Measurements from ENCODE around the gene PIP4K2B.

The PIP4K2B gene

DNA sequence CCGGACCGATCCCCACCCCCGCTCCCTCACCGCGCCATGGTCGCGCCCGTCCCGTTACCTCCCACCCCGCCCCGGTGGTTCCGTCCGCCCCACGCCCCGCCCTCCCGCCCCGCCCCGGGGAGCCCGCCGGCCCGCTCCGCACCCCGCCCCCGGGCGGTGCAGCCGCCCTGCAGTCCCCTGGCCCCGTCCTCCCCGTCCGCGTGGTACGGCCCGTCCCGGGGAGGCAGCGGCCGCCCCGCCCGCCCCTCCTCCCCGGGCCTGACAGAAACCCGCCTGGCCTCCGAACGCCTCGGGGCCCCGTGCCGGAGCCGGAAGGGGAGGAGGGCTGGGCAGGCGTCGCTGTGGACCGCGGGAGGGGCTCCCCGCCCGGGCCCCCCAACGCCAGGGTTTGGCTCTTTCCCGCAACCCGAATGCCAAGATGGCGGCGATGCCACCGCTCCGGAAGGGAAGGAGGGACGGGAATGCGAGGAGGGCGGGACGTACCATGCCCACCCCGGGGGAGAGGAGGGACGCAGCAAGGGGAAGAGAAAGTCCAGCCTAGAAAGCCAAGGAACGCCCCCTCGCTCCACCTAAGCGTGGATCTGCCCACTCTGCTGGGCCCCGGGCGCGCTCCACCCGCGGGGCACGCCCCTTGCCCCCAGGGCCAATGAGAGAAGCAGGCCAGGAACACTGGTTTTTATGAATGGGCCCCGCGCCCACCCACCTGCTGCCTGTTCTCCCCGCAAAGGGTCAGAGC lies at the start of gene PIP4K2B:
PIP4K2B (minus strand) TSS at position 56 of the 736 bp plus-strand sequence. CDS start 132 bp downstream, outside the sequence.
- Histone ChIP-seq H3K27me3 (replicated peaks; ENCODE audit: control insufficient read depth, insufficient read depth, low read length) (no peaks in the 10 kb centered on the region), H3K36me3 (ENCODE audit: control insufficient read depth, insufficient read depth, low read length, severe bottlenecking) (peaks cover 40% of the 10 kb centered on the region), H3K9ac (ENCODE audit: low read length) (peak within 1 kb of the TSS; percentile 94), H3K9me3 (ENCODE audit: control insufficient read depth, low read length) (no peaks in the 10 kb centered on the region), H3K4me3 (ENCODE audit: low read length) (peak within 1 kb of the TSS; percentile 82), H3K4me1 (ENCODE audit: control insufficient read depth, insufficient read depth, low read length) (peaks cover 32% of the 10 kb centered on the region)
- peak; percentile 98 for DNase-seq (ENCODE audit: low read depth)

DNA sequence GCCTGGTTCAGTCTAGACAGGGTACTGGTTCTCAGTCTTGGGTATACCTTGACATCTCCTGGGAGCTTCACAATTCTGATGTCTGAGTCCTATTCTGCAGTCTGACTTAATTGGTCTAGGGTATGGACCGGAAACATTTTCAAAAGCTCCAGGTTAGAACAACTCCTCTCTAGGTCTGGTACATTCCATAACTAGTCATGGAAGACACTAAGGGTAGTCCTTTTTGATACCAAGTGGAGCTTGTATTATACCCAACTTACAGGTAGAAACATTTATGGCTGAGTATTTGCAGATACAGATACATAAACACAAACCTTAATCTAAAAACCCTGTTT lies 49.2 kb upstream of the PIP4K2B start:
- no peak overlapping the region for H3K4me3 ChIP-seq (ENCODE audit: low read length)
- H3K27me3 ChIP-seq (replicated peaks; ENCODE audit: control insufficient read depth, insufficient read depth, low read length), result no peaks in the 10 kb centered on the region
- H3K4me1 ChIP-seq (ENCODE audit: control insufficient read depth, insufficient read depth, low read length), result peaks cover 26% of the 10 kb centered on the region
- H3K9me3 ChIP-seq (ENCODE audit: control insufficient read depth, low read length), result no peaks in the 10 kb centered on the region
- H3K9ac ChIP-seq (ENCODE audit: low read length), result no peak overlapping the region
- peaks cover 61% of the 10 kb centered on the region for H3K36me3 ChIP-seq (ENCODE audit: control insufficient read depth, insufficient read depth, low read length, severe bottlenecking)
- no peak for DNase-seq (ENCODE audit: low read depth)

DNA sequence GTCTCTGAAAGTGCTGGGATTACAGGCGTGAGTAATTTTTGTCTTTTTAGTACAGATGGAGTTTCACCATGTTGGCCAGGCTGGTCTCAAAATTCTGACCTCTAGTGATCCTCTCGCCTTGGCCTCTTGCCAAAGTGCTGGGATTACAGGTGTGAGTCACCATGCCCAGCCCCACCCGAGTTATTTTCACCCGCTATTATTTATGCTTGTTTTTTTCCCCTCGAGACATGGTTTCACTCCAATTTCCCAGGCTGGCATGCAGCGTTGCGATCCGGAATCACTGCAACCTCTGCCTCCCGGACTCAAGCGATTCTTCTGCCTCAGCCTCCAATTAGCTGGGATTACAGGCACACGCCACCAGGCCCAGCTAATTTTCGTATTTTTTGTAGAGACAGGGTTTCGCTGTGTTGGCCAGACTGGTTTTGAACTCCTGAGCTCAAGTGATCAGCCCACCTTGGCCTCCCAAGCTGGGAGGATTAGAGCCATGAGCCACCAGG lies 45.0 kb upstream of the PIP4K2B start:
- no peaks in the 10 kb centered on the region for H3K9me3 ChIP-seq (ENCODE audit: control insufficient read depth, low read length)
- peaks cover 3% of the 10 kb centered on the region for H3K4me1 ChIP-seq (ENCODE audit: control insufficient read depth, insufficient read depth, low read length)
- H3K9ac ChIP-seq (ENCODE audit: low read length), result no peak overlapping the region
- H3K27me3 ChIP-seq (replicated peaks; ENCODE audit: control insufficient read depth, insufficient read depth, low read length), result no peaks in the 10 kb centered on the region
- H3K36me3 ChIP-seq (ENCODE audit: control insufficient read depth, insufficient read depth, low read length, severe bottlenecking), result peaks cover 29% of the 10 kb centered on the region
- DNase-seq (ENCODE audit: low read depth), result no peak
- H3K4me3 ChIP-seq (ENCODE audit: low read length), result no peak overlapping the region

GRCh38 chr17:38825762-38826247 lies 26.4 kb upstream of the PIP4K2B start:
- H3K36me3 ChIP-seq (ENCODE audit: control insufficient read depth, insufficient read depth, low read length, severe bottlenecking), result peaks cover 6% of the 10 kb centered on the region
- peaks cover 19% of the 10 kb centered on the region for H3K4me1 ChIP-seq (ENCODE audit: control insufficient read depth, insufficient read depth, low read length)
- DNase-seq (ENCODE audit: low read depth), result no peak
- H3K27me3 ChIP-seq (replicated peaks; ENCODE audit: control insufficient read depth, insufficient read depth, low read length), result no peaks in the 10 kb centered on the region
- H3K9me3 ChIP-seq (ENCODE audit: control insufficient read depth, low read length), result no peaks in the 10 kb centered on the region
- peak overlapping the region; percentile 100 for H3K4me3 ChIP-seq (ENCODE audit: low read length)
- H3K9ac ChIP-seq (ENCODE audit: low read length), result peak overlapping the region; percentile 92

DNA sequence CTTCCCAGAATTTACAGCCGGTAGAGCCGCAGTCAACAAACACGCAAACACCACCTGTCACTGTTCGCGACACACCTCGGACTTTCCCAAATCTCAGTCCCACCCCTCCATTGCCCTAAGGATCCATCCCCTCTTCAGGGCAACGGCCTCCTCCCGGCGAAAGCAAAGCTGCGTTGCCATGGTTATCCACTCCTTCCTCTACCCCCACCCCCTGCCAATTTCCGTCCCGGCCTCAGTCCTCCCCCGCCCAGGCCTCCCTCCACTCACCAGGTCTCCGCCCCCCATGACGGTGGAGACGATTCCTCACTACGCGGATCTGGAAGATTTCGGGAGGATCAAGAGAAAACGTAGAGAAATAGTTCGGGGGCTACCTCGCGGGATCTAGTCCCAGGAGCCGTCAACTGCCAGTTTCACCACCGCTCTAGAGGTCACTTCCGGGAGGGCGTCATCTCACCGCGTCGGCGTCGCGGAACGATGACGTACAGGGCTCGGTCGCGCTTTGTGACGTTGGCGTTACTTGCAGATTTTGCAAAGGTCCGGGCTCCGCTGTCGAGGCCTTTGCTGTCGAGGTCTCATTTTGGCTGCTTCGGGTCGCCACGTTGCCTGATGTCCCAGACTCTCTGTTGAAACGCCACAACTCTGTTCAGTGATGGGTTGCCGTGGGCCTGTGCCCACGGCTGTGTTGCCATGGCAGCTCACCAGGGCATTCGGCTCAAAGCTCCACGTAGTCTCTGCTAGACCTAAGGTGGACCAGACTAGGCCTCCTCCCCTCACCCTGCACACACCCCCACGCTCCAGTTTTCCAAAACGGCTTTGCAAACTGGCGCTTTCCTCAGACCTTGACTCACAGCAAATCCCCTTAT lies 25.8 kb upstream of the PIP4K2B start, which contains the start of gene CWC25:
CWC25 (minus strand) TSS at position 423 of the 863 bp plus-strand sequence; CDS start at position 285, 138 bp downstream.
- Histone ChIP-seq H3K9me3 (ENCODE audit: control insufficient read depth, low read length) (no peaks in the 10 kb centered on the region), H3K9ac (ENCODE audit: low read length) (peak within 1 kb of the TSS; percentile 92), H3K27me3 (replicated peaks; ENCODE audit: control insufficient read depth, insufficient read depth, low read length) (no peaks in the 10 kb centered on the region), H3K4me3 (ENCODE audit: low read length) (peak within 1 kb of the TSS; percentile 100), H3K4me1 (ENCODE audit: control insufficient read depth, insufficient read depth, low read length) (peaks cover 19% of the 10 kb centered on the region), H3K36me3 (ENCODE audit: control insufficient read depth, insufficient read depth, low read length, severe bottlenecking) (peaks cover 13% of the 10 kb centered on the region)
- peak; percentile 94 for DNase-seq (ENCODE audit: low read depth)

- H3K36me3 ChIP-seq (ENCODE audit: control insufficient read depth, insufficient read depth, low read length, severe bottlenecking), result peaks cover 43% of the 10 kb centered on the region
- peak; percentile 46 for DNase-seq (ENCODE audit: low read depth)
- no peaks in the 10 kb centered on the region for H3K9me3 ChIP-seq (ENCODE audit: control insufficient read depth, low read length)
- H3K4me3 ChIP-seq (ENCODE audit: low read length), result no peak overlapping the region
- no peaks in the 10 kb centered on the region for H3K27me3 ChIP-seq (replicated peaks; ENCODE audit: control insufficient read depth, insufficient read depth, low read length)
- H3K4me1 ChIP-seq (ENCODE audit: control insufficient read depth, insufficient read depth, low read length), result peaks cover 13% of the 10 kb centered on the region
- peak overlapping the region; percentile 36 for H3K9ac ChIP-seq (ENCODE audit: low read length)
Observed at GRCh38 chr17:38815576-38816193, 16.3 kb upstream of the PIP4K2B start.

GRCh38 chr17:38809828-38810227 lies 10.5 kb upstream of the PIP4K2B start:
- no peak overlapping the region for H3K4me3 ChIP-seq (ENCODE audit: low read length)
- H3K9me3 ChIP-seq (ENCODE audit: control insufficient read depth, low read length), result no peaks in the 10 kb centered on the region
- no peak for DNase-seq (ENCODE audit: low read depth)
- H3K4me1 ChIP-seq (ENCODE audit: control insufficient read depth, insufficient read depth, low read length), result no peaks in the 10 kb centered on the region
- no peaks in the 10 kb centered on the region for H3K27me3 ChIP-seq (replicated peaks; ENCODE audit: control insufficient read depth, insufficient read depth, low read length)
- no peak overlapping the region for H3K9ac ChIP-seq (ENCODE audit: low read length)
- peaks cover 81% of the 10 kb centered on the region for H3K36me3 ChIP-seq (ENCODE audit: control insufficient read depth, insufficient read depth, low read length, severe bottlenecking)

GRCh38 chr17:38800237-38800760 lies 943 bp upstream of the PIP4K2B start:
- no peaks in the 10 kb centered on the region for H3K27me3 ChIP-seq (replicated peaks; ENCODE audit: control insufficient read depth, insufficient read depth, low read length)
- H3K4me3 ChIP-seq (ENCODE audit: low read length), result peak overlapping the region; percentile 81
- H3K9me3 ChIP-seq (ENCODE audit: control insufficient read depth, low read length), result no peaks in the 10 kb centered on the region
- peaks cover 32% of the 10 kb centered on the region for H3K4me1 ChIP-seq (ENCODE audit: control insufficient read depth, insufficient read depth, low read length)
- peak overlapping the region; percentile 94 for H3K9ac ChIP-seq (ENCODE audit: low read length)
- H3K36me3 ChIP-seq (ENCODE audit: control insufficient read depth, insufficient read depth, low read length, severe bottlenecking), result peaks cover 44% of the 10 kb centered on the region
- peak; percentile 49 for DNase-seq (ENCODE audit: low read depth)

GRCh38 chr17:38798614-38799500 lies 499 bp downstream of the PIP4K2B start:
- DNase-seq (ENCODE audit: low read depth), result peak; percentile 73

DNA sequence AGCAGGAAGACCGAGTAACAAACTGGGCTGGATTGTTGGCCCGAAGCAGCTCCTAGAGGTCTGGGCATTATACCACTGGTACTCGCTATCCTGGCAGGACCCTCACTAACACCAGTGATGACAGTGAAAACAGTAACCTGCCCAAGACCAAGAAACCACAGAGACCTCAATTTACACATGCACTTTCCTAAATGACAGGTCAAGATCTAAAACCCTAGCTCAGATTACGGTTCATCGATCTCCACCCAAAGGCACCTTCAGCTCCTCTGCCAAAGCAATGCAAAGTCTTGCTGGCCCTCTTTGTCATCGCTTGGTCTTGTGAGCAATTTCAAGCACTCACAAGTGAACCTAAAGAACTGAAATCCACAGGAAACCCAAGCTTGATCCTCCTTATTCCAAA lies 1.5 kb downstream of the PIP4K2B start:
- Histone ChIP-seq H3K36me3 (ENCODE audit: control insufficient read depth, insufficient read depth, low read length, severe bottlenecking) (peaks cover 25% of the 10 kb centered on the region), H3K9ac (ENCODE audit: low read length) (peak overlapping the region; percentile 87), H3K4me1 (ENCODE audit: control insufficient read depth, insufficient read depth, low read length) (peaks cover 32% of the 10 kb centered on the region), H3K27me3 (replicated peaks; ENCODE audit: control insufficient read depth, insufficient read depth, low read length) (no peaks in the 10 kb centered on the region), H3K9me3 (ENCODE audit: control insufficient read depth, low read length) (no peaks in the 10 kb centered on the region), H3K4me3 (ENCODE audit: low read length) (peak overlapping the region; percentile 82)
- peak; percentile 21 for DNase-seq (ENCODE audit: low read depth)

More at GRCh38 chr17:38798614-38799500, 499 bp downstream of the PIP4K2B start:
- H3K4me3 ChIP-seq (ENCODE audit: low read length), result peak overlapping the region; percentile 82
- peaks cover 32% of the 10 kb centered on the region for H3K4me1 ChIP-seq (ENCODE audit: control insufficient read depth, insufficient read depth, low read length)
- H3K27me3 ChIP-seq (replicated peaks; ENCODE audit: control insufficient read depth, insufficient read depth, low read length), result no peaks in the 10 kb centered on the region
- H3K36me3 ChIP-seq (ENCODE audit: control insufficient read depth, insufficient read depth, low read length, severe bottlenecking), result peaks cover 34% of the 10 kb centered on the region
- no peaks in the 10 kb centered on the region for H3K9me3 ChIP-seq (ENCODE audit: control insufficient read depth, low read length)
- H3K9ac ChIP-seq (ENCODE audit: low read length), result peak overlapping the region; percentile 87

Measured in adipocyte (in vitro differentiated cells).